Activated CD8-positive, alpha-beta memory T cell treated with anti-CD3 and anti-CD28 coated beads, Interleukin-2, amount 50 U/mL, for 1 hour (primary cell): ENCODE data around the gene PAK3.

Experiments
- DNase-seq: peaks from one replicate; pipeline ENCODE4 v3.0.0-alpha.2; 2020; ENCODE audit errors: extremely low read depth

PAK3 gene

GRCh38 chrX:111095974-111096895 lies at the start of gene PAK3:
TSS of gene PAK3 (plus strand) at chrX:111096191. CDS start at chrX:111123104, 26,913 bp downstream.
- no peak for DNase-seq

- no peak for DNase-seq
Measured at GRCh38 chrX:111047575-111047974, 48.4 kb upstream of the PAK3 start.

- DNase-seq = no peak
Measured at GRCh38 chrX:111052478-111052877, 43.5 kb upstream of the PAK3 start.

GRCh38 chrX:111071542-111072277 lies 24.3 kb upstream of the PAK3 start:
- no peak for DNase-seq

GRCh38 chrX:111083081-111083480 lies 12.9 kb upstream of the PAK3 start:
- no peak for DNase-seq

- no peak for DNase-seq
Measured at GRCh38 chrX:111086591-111087006, 9.4 kb upstream of the PAK3 start.

GRCh38 chrX:111088628-111089027 lies 7.4 kb upstream of the PAK3 start:
- no peak for DNase-seq

- no peak for DNase-seq
Measured at GRCh38 chrX:111090458-111090857, 5.5 kb upstream of the PAK3 start.

- peak; percentile 11 for DNase-seq
Measured at GRCh38 chrX:111098874-111099273, 2.9 kb downstream of the PAK3 start.

GRCh38 chrX:111100191-111100590 lies 4.2 kb downstream of the PAK3 start:
- no peak for DNase-seq

GRCh38 chrX:111101580-111101979 lies 5.6 kb downstream of the PAK3 start:
- DNase-seq = no peak

- no peak for DNase-seq
Measured at GRCh38 chrX:111102636-111103035, 6.6 kb downstream of the PAK3 start.

GRCh38 chrX:111103246-111103645 lies 7.3 kb downstream of the PAK3 start:
- DNase-seq = no peak

- no peak for DNase-seq
Measured at GRCh38 chrX:111110098-111110775, 14.2 kb downstream of the PAK3 start.

GRCh38 chrX:111114806-111115205 lies 18.8 kb downstream of the PAK3 start:
- no peak for DNase-seq

- DNase-seq = no peak
Measured at GRCh38 chrX:111116666-111117065, 20.7 kb downstream of the PAK3 start.

- no peak for DNase-seq
Measured at GRCh38 chrX:111119341-111119740, 23.4 kb downstream of the PAK3 start.

GRCh38 chrX:111123125-111123524 lies 27.1 kb downstream of the PAK3 start:
- DNase-seq = no peak

GRCh38 chrX:111123606-111124179 lies 27.7 kb downstream of the PAK3 start:
- no peak for DNase-seq

GRCh38 chrX:111124418-111124817 lies 28.4 kb downstream of the PAK3 start:
- no peak for DNase-seq

GRCh38 chrX:111127038-111127437 lies 31.0 kb downstream of the PAK3 start:
- no peak for DNase-seq

GRCh38 chrX:111129921-111130320 lies 33.9 kb downstream of the PAK3 start:
- DNase-seq = no peak
